ENCODE measurements around the gene EXOC3L2.

- TF ChIP-seq, protein P1, sequence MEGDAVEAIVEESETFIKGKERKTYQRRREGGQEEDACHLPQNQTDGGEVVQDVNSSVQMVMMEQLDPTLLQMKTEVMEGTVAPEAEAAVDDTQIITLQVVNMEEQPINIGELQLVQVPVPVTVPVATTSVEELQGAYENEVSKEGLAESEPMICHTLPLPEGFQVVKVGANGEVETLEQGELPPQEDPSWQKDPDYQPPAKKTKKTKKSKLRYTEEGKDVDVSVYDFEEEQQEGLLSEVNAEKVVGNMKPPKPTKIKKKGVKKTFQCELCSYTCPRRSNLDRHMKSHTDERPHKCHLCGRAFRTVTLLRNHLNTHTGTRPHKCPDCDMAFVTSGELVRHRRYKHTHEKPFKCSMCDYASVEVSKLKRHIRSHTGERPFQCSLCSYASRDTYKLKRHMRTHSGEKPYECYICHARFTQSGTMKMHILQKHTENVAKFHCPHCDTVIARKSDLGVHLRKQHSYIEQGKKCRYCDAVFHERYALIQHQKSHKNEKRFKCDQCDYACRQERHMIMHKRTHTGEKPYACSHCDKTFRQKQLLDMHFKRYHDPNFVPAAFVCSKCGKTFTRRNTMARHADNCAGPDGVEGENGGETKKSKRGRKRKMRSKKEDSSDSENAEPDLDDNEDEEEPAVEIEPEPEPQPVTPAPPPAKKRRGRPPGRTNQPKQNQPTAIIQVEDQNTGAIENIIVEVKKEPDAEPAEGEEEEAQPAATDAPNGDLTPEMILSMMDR (IDR thresholded peaks at IDR 0.05) = no peak
- TF ChIP-seq POLR2AphosphoS5 (IDR thresholded peaks at IDR 0.05) (no peak), POLR2A (IDR thresholded peaks at IDR 0.05) (no peak), EP300 (IDR thresholded peaks at IDR 0.05) (no peak)
Observed at GRCh38 chr19:45262570-45262969, 17.4 kb upstream of the EXOC3L2 start.
